ENCODE results near the gene MLF2. TPM values are rescaled to one million over a fixed set of nuclear protein-coding genes. Genes with fewer than 3 reads are reported as not detected.
"Not testable (repeated sequence)": the region's sequence is repeated elsewhere in the genome, so short reads cannot be mapped to it uniquely, and the experiment has no call there.

The MLF2 gene
- polyA plus RNA-seq, 1 donor from 2014 or later, result 134 TPM

DNA sequence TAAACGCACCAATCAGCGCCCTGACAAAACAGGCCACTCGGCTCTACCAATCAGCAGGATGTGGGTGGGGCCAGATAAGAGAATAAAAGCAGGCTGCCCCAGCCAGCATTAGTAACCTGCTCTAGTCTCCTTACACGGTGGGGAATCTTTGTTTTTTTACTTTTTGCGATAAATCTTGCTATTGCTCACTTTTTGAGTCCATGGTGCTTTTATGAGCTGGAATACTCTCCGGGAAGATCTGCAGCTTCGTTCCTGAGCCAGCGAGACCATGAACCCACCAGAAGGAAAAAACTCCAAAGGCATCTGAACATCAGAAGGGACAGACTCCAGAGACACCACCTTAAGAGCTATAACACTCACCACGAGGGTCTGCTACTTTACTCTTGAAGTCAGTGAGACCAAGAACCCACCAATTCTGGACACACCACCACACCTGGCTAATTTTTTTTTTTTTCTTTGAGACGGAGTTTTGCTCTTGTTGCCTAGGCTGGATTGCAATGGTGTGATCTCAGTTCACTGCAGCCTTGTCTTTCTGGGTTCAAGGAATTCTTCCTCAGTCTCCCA, 36.0 kb downstream of the MLF2 start:
- Histone ChIP-seq H3K27me3 (ENCODE audit: insufficient read depth, low read depth, low read length) (no peaks in the 10 kb centered on the region), H3K27ac (ENCODE audit: low read length) (no peak overlapping the region), H3K36me3 (ENCODE audit: insufficient read depth, low read length) (no peaks in the 10 kb centered on the region), H4K20me1 (ENCODE audit: insufficient read depth) (no peaks in the 10 kb centered on the region), H3K9ac (ENCODE audit: low read length) (no peak overlapping the region), H3K79me2 (replicated peaks; ENCODE audit: insufficient read depth, low read length) (no peaks in the 10 kb centered on the region), H3F3A (ENCODE audit: insufficient read depth, low read length, poor library complexity, severe bottlenecking) (no peaks in the 10 kb centered on the region), H3K9me3 (ENCODE audit: low read length) (no peaks in the 10 kb centered on the region), H3K4me2 (ENCODE audit: low read length) (no peak overlapping the region), H3K9me2 (ENCODE audit: insufficient read depth, low read length) (no peaks in the 10 kb centered on the region), H3K4me3 (ENCODE audit: low read length) (no peak overlapping the region), H2AFZ (ENCODE audit: low read depth, low read length) (no peak overlapping the region)
- no peak for TF ChIP-seq SMC3 (conservative IDR thresholded peaks at IDR 0.05; ENCODE audit: poor library complexity)
- no peak for TF ChIP-seq EZH2 (IDR thresholded peaks at IDR 0.05; ENCODE audit: borderline replicate concordance, insufficient read depth, low read length, poor library complexity, severe bottlenecking)
- TF ChIP-seq POLR2AphosphoS5 (IDR thresholded peaks at IDR 0.05), result no peak
- TF ChIP-seq RAD21 (conservative IDR thresholded peaks at IDR 0.05), result no peak
- TF ChIP-seq, protein P1, sequence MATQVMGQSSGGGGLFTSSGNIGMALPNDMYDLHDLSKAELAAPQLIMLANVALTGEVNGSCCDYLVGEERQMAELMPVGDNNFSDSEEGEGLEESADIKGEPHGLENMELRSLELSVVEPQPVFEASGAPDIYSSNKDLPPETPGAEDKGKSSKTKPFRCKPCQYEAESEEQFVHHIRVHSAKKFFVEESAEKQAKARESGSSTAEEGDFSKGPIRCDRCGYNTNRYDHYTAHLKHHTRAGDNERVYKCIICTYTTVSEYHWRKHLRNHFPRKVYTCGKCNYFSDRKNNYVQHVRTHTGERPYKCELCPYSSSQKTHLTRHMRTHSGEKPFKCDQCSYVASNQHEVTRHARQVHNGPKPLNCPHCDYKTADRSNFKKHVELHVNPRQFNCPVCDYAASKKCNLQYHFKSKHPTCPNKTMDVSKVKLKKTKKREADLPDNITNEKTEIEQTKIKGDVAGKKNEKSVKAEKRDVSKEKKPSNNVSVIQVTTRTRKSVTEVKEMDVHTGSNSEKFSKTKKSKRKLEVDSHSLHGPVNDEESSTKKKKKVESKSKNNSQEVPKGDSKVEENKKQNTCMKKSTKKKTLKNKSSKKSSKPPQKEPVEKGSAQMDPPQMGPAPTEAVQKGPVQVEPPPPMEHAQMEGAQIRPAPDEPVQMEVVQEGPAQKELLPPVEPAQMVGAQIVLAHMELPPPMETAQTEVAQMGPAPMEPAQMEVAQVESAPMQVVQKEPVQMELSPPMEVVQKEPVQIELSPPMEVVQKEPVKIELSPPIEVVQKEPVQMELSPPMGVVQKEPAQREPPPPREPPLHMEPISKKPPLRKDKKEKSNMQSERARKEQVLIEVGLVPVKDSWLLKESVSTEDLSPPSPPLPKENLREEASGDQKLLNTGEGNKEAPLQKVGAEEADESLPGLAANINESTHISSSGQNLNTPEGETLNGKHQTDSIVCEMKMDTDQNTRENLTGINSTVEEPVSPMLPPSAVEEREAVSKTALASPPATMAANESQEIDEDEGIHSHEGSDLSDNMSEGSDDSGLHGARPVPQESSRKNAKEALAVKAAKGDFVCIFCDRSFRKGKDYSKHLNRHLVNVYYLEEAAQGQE (IDR thresholded peaks at IDR 0.05; ENCODE audit: borderline replicate concordance), result no peak
- no peak for TF ChIP-seq EP300 (conservative IDR thresholded peaks at IDR 0.05; ENCODE audit: poor library complexity, severe bottlenecking)

DNA sequence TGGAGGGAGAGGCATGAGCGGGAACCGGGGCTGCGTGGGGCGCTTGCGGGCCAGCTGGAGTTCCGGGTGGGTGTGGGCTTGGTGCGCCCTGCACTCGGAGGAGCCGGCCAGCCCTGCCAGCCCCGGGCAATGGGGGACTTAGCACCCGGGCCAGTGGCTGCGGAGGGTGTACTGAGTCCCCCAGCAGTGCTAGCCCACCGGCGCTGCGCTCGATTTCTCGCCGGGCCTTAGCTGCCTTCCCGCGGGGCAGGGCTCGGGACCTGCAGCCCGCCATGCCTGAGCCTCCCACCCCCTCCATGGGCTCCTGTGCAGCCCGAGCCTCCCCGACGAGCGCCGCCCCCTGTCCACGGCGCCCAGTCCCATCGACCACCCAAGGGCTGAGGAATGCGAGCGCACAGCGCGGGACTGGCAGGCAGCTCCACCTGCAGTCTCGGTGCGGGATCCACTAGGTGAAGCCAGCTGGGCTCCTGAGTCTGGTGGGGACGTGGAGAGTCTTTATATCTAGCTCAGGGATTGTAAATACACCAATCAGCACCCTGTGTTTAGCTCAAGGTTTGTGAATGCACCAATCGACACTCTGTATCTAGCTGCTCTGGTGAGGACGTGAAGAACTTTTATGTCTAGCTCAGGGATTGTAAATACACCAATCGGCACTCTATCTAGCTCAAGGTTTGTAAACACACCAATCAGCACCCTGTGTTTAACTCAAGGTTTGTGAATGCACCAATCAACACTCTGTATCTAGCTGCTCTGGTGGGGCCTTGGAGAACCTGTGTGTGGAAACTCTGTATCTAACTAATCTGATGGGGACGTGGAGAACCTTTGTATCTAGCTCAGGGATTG, 36.7 kb downstream of the MLF2 start:
- not testable (repeated sequence) for H3K9me3 ChIP-seq (ENCODE audit: low read length); H2AFZ ChIP-seq (ENCODE audit: low read depth, low read length); H4K20me1 ChIP-seq (ENCODE audit: insufficient read depth); H3K27me3 ChIP-seq (ENCODE audit: insufficient read depth, low read depth, low read length); H3K79me2 ChIP-seq (replicated peaks; ENCODE audit: insufficient read depth, low read length); H3K9me2 ChIP-seq (ENCODE audit: insufficient read depth, low read length); H3K4me3 ChIP-seq (ENCODE audit: low read length); H3K36me3 ChIP-seq (ENCODE audit: insufficient read depth, low read length); H3K27ac ChIP-seq (ENCODE audit: low read length); H3K9ac ChIP-seq (ENCODE audit: low read length); H3K4me2 ChIP-seq (ENCODE audit: low read length); H3F3A ChIP-seq (ENCODE audit: insufficient read depth, low read length, poor library complexity, severe bottlenecking)

GRCh38 chr12:6708960-6709394, 44.0 kb downstream of the MLF2 start:
- no peak overlapping the region for H3K4me2 ChIP-seq (ENCODE audit: low read length)
- no peak overlapping the region for H2AFZ ChIP-seq (ENCODE audit: low read depth, low read length)
- H3K79me2 ChIP-seq (replicated peaks; ENCODE audit: insufficient read depth, low read length), result no peaks in the 10 kb centered on the region
- no peak overlapping the region for H3K4me3 ChIP-seq (ENCODE audit: low read length)
- TF ChIP-seq SMC3 (conservative IDR thresholded peaks at IDR 0.05; ENCODE audit: poor library complexity) (no peak), POLR2AphosphoS5 (IDR thresholded peaks at IDR 0.05) (no peak), MXI1 (conservative IDR thresholded peaks at IDR 0.05; ENCODE audit: poor library complexity, severe bottlenecking) (no peak), EZH2 (IDR thresholded peaks at IDR 0.05; ENCODE audit: borderline replicate concordance, insufficient read depth, low read length, poor library complexity, severe bottlenecking) (no peak), TAF1 (IDR thresholded peaks at IDR 0.05; ENCODE audit: low read depth) (no peak), RAD21 (conservative IDR thresholded peaks at IDR 0.05) (no peak), EP300 (conservative IDR thresholded peaks at IDR 0.05; ENCODE audit: poor library complexity, severe bottlenecking) (no peak)
- TF ChIP-seq, protein P1 (IDR thresholded peaks at IDR 0.05; ENCODE audit: borderline replicate concordance), result no peak
- TF ChIP-seq, protein P2, sequence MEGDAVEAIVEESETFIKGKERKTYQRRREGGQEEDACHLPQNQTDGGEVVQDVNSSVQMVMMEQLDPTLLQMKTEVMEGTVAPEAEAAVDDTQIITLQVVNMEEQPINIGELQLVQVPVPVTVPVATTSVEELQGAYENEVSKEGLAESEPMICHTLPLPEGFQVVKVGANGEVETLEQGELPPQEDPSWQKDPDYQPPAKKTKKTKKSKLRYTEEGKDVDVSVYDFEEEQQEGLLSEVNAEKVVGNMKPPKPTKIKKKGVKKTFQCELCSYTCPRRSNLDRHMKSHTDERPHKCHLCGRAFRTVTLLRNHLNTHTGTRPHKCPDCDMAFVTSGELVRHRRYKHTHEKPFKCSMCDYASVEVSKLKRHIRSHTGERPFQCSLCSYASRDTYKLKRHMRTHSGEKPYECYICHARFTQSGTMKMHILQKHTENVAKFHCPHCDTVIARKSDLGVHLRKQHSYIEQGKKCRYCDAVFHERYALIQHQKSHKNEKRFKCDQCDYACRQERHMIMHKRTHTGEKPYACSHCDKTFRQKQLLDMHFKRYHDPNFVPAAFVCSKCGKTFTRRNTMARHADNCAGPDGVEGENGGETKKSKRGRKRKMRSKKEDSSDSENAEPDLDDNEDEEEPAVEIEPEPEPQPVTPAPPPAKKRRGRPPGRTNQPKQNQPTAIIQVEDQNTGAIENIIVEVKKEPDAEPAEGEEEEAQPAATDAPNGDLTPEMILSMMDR (IDR thresholded peaks at IDR 0.05; ENCODE audit: poor library complexity, severe bottlenecking), result no peak
- no peaks in the 10 kb centered on the region for H3K27me3 ChIP-seq (ENCODE audit: insufficient read depth, low read depth, low read length)
- no peaks in the 10 kb centered on the region for H3K36me3 ChIP-seq (ENCODE audit: insufficient read depth, low read length)
- H3F3A ChIP-seq (ENCODE audit: insufficient read depth, low read length, poor library complexity, severe bottlenecking), result no peaks in the 10 kb centered on the region
- no peaks in the 10 kb centered on the region for H4K20me1 ChIP-seq (ENCODE audit: insufficient read depth)
- H3K9me3 ChIP-seq (ENCODE audit: low read length), result no peaks in the 10 kb centered on the region
- no peak overlapping the region for H3K9ac ChIP-seq (ENCODE audit: low read length)
- H3K27ac ChIP-seq (ENCODE audit: low read length), result no peak overlapping the region
- H3K9me2 ChIP-seq (ENCODE audit: insufficient read depth, low read length), result no peaks in the 10 kb centered on the region
